ENCODE measurements around the gene FOXD4L1.
A peak's percentile ranks its signal among the peaks of the same experiment; 100 is the strongest.
"Not testable (repeated sequence)": the region's sequence is repeated elsewhere in the genome, so short reads cannot be mapped to it uniquely, and the experiment has no call there.

The FOXD4L1 gene

GRCh38 chr2:113511859-113512258, 13.4 kb downstream of the FOXD4L1 start:
- H3K27me3 Mint-ChIP-seq: peaks cover 10% of the 10 kb centered on the region
- H3K4me1 Mint-ChIP-seq (ENCODE audit: low read depth); H3K4me3 Mint-ChIP-seq; H3K9me3 Mint-ChIP-seq; H3K27ac Mint-ChIP-seq; H3K36me3 Mint-ChIP-seq (ENCODE audit: low read depth): not testable (repeated sequence)

- H3K4me1 Mint-ChIP-seq (ENCODE audit: low read depth); H3K27me3 Mint-ChIP-seq; H3K9me3 Mint-ChIP-seq; H3K36me3 Mint-ChIP-seq (ENCODE audit: low read depth); H3K27ac Mint-ChIP-seq; H3K4me3 Mint-ChIP-seq: not testable (repeated sequence)
Observed at GRCh38 chr2:113515457-113515856, 17.0 kb downstream of the FOXD4L1 start.

GRCh38 chr2:113515995-113516394, 17.5 kb downstream of the FOXD4L1 start:
- H3K9me3 Mint-ChIP-seq; H3K27me3 Mint-ChIP-seq; H3K36me3 Mint-ChIP-seq (ENCODE audit: low read depth); H3K27ac Mint-ChIP-seq; H3K4me3 Mint-ChIP-seq; H3K4me1 Mint-ChIP-seq (ENCODE audit: low read depth): not testable (repeated sequence)

GRCh38 chr2:113517025-113517424, 18.6 kb downstream of the FOXD4L1 start:
- not testable (repeated sequence) for H3K9me3 Mint-ChIP-seq, H3K4me3 Mint-ChIP-seq

GRCh38 chr2:113520837-113521236, 22.4 kb downstream of the FOXD4L1 start:
- not testable (repeated sequence) for H3K9me3 Mint-ChIP-seq; H3K27me3 Mint-ChIP-seq; H3K4me3 Mint-ChIP-seq; H3K4me1 Mint-ChIP-seq (ENCODE audit: low read depth); H3K36me3 Mint-ChIP-seq (ENCODE audit: low read depth); H3K27ac Mint-ChIP-seq

More at GRCh38 chr2:113517025-113517424, 18.6 kb downstream of the FOXD4L1 start:
- not testable (repeated sequence) for H3K36me3 Mint-ChIP-seq (ENCODE audit: low read depth); H3K4me1 Mint-ChIP-seq (ENCODE audit: low read depth); H3K27me3 Mint-ChIP-seq; H3K27ac Mint-ChIP-seq

- not testable (repeated sequence) for H3K4me1 Mint-ChIP-seq (ENCODE audit: low read depth); H3K9me3 Mint-ChIP-seq; H3K4me3 Mint-ChIP-seq; H3K36me3 Mint-ChIP-seq (ENCODE audit: low read depth); H3K27ac Mint-ChIP-seq; H3K27me3 Mint-ChIP-seq
Observed at GRCh38 chr2:113521492-113521891, 23.0 kb downstream of the FOXD4L1 start.

- not testable (repeated sequence) for H3K27ac Mint-ChIP-seq; H3K27me3 Mint-ChIP-seq; H3K36me3 Mint-ChIP-seq (ENCODE audit: low read depth); H3K4me1 Mint-ChIP-seq (ENCODE audit: low read depth); H3K4me3 Mint-ChIP-seq; H3K9me3 Mint-ChIP-seq
Observed at GRCh38 chr2:113524986-113525385, 26.5 kb downstream of the FOXD4L1 start.

- H3K27ac Mint-ChIP-seq, H3K9me3 Mint-ChIP-seq: not testable (repeated sequence)
Observed at GRCh38 chr2:113527350-113528045, 29.0 kb downstream of the FOXD4L1 start.

GRCh38 chr2:113528126-113528525, 29.7 kb downstream of the FOXD4L1 start:
- H3K9me3 Mint-ChIP-seq; H3K4me3 Mint-ChIP-seq; H3K36me3 Mint-ChIP-seq (ENCODE audit: low read depth); H3K4me1 Mint-ChIP-seq (ENCODE audit: low read depth); H3K27ac Mint-ChIP-seq; H3K27me3 Mint-ChIP-seq: not testable (repeated sequence)

More at GRCh38 chr2:113527350-113528045, 29.0 kb downstream of the FOXD4L1 start:
- H3K4me3 Mint-ChIP-seq; H3K36me3 Mint-ChIP-seq (ENCODE audit: low read depth); H3K27me3 Mint-ChIP-seq; H3K4me1 Mint-ChIP-seq (ENCODE audit: low read depth): not testable (repeated sequence)

- H3K4me3 Mint-ChIP-seq; H3K4me1 Mint-ChIP-seq (ENCODE audit: low read depth); H3K27ac Mint-ChIP-seq; H3K27me3 Mint-ChIP-seq; H3K36me3 Mint-ChIP-seq (ENCODE audit: low read depth); H3K9me3 Mint-ChIP-seq: not testable (repeated sequence)
Observed at GRCh38 chr2:113528904-113529303, 30.4 kb downstream of the FOXD4L1 start.

GRCh38 chr2:113532991-113533390, 34.5 kb downstream of the FOXD4L1 start:
- not testable (repeated sequence) for H3K4me1 Mint-ChIP-seq (ENCODE audit: low read depth); H3K4me3 Mint-ChIP-seq; H3K27me3 Mint-ChIP-seq; H3K27ac Mint-ChIP-seq; H3K36me3 Mint-ChIP-seq (ENCODE audit: low read depth); H3K9me3 Mint-ChIP-seq

- H3K9me3 Mint-ChIP-seq: not testable (repeated sequence)
Observed at GRCh38 chr2:113536573-113536972, 38.1 kb downstream of the FOXD4L1 start.

GRCh38 chr2:113540834-113541203, 42.4 kb downstream of the FOXD4L1 start:
- not testable (repeated sequence) for H3K36me3 Mint-ChIP-seq (ENCODE audit: low read depth); H3K4me1 Mint-ChIP-seq (ENCODE audit: low read depth); H3K27ac Mint-ChIP-seq; H3K9me3 Mint-ChIP-seq
- Mint-ChIP-seq H3K27me3 (peaks cover 10% of the 10 kb centered on the region), H3K4me3 (peak overlapping the region; percentile 77)

More at GRCh38 chr2:113536573-113536972, 38.1 kb downstream of the FOXD4L1 start:
- not testable (repeated sequence) for H3K36me3 Mint-ChIP-seq (ENCODE audit: low read depth); H3K27me3 Mint-ChIP-seq; H3K4me3 Mint-ChIP-seq; H3K4me1 Mint-ChIP-seq (ENCODE audit: low read depth); H3K27ac Mint-ChIP-seq

- H3K9me3 Mint-ChIP-seq; H3K4me1 Mint-ChIP-seq (ENCODE audit: low read depth); H3K27ac Mint-ChIP-seq; H3K36me3 Mint-ChIP-seq (ENCODE audit: low read depth): not testable (repeated sequence)
- Mint-ChIP-seq H3K4me3 (peak overlapping the region; percentile 77), H3K27me3 (peaks cover 10% of the 10 kb centered on the region)
Observed at GRCh38 chr2:113541204-113541975, 42.9 kb downstream of the FOXD4L1 start.

GRCh38 chr2:113541976-113542485, 43.6 kb downstream of the FOXD4L1 start:
- peaks cover 10% of the 10 kb centered on the region for H3K27me3 Mint-ChIP-seq
- not testable (repeated sequence) for H3K4me1 Mint-ChIP-seq (ENCODE audit: low read depth); H3K9me3 Mint-ChIP-seq; H3K36me3 Mint-ChIP-seq (ENCODE audit: low read depth); H3K27ac Mint-ChIP-seq
- peak overlapping the region; percentile 72 for H3K4me3 Mint-ChIP-seq

GRCh38 chr2:113542529-113542928, 44.1 kb downstream of the FOXD4L1 start:
- not testable (repeated sequence) for H3K9me3 Mint-ChIP-seq; H3K4me1 Mint-ChIP-seq (ENCODE audit: low read depth); H3K36me3 Mint-ChIP-seq (ENCODE audit: low read depth); H3K27ac Mint-ChIP-seq
- Mint-ChIP-seq H3K27me3 (peaks cover 10% of the 10 kb centered on the region), H3K4me3 (peak overlapping the region; percentile 72)

Measured in stimulated activated naive CD8-positive, alpha-beta T cell treated with anti-CD3 and anti-CD28 coated beads, Interleukin-15, Interleukin-2, amounts not matched to agents 100 ng/mL and 50 ng/mL, for 24 hours (primary cell).